GM23338 (cell line): ENCODE data around the gene SETDB2. TPM values are rescaled to one million over a fixed set of nuclear protein-coding genes. Genes with fewer than 3 reads are reported as not detected.

Source experiments
- ATAC-seq: fragments of 200-7000 bp; cut with Tn5 transposase; 3 replicates; pipeline ENCODE4 v1.9.1; 2020
- DNase-seq: peaks from one replicate; pipeline ENCODE4 v3.0.0-alpha.2; 2015; ENCODE audit warnings: low spot score
- H2AFZ ChIP-seq: fragments of 200-600 bp; sonication (generic); 2 replicates; pipeline ENCODE4 v1.8.0; 2016; ENCODE audit warnings: antibody characterized with exemption, mild to moderate bottlenecking, moderate library complexity
- H3F3A ChIP-seq: fragments of 200-600 bp; sonication (generic); replicated peaks from 2 replicates; pipeline ENCODE4 v1.8.0; 2017; ENCODE audit warnings: antibody characterized with exemption, mixed run types, low read depth
- H3K27ac ChIP-seq: fragments of 200-600 bp; sonication (generic); 2 replicates; pipeline ENCODE4 v1.6.1; 2016; ENCODE audit warnings: low read depth
- H3K27me3 ChIP-seq: fragments of 200-600 bp; sonication (generic); 2 replicates; pipeline ENCODE4 v1.8.0; 2016; ENCODE audit warnings: mild to moderate bottlenecking, mixed run types, moderate library complexity; ENCODE audit not compliant: insufficient read depth
- H3K36me3 ChIP-seq: fragments of 200-600 bp; sonication (generic); 2 replicates; pipeline ENCODE4 v1.8.0; 2016; ENCODE audit warnings: mild to moderate bottlenecking; ENCODE audit not compliant: insufficient read depth
- H3K4me1 ChIP-seq: fragments of 200-600 bp; sonication (generic); 2 replicates; pipeline ENCODE4 v1.8.0; 2016; ENCODE audit warnings: mild to moderate bottlenecking, moderate library complexity; ENCODE audit not compliant: insufficient read depth
- H3K4me2 ChIP-seq: fragments of 200-600 bp; sonication (generic); 2 replicates; pipeline ENCODE4 v1.7.1; 2017; ENCODE audit warnings: mixed run types
- H3K4me3 ChIP-seq: fragments of 200-600 bp; sonication (generic); 2 replicates; pipeline ENCODE4 v1.6.1; 2016; ENCODE audit warnings: mixed run types
- H3K79me2 ChIP-seq: fragments of 200-600 bp; sonication (generic); replicated peaks from 2 replicates; pipeline ENCODE4 v1.8.0; 2017; ENCODE audit warnings: mild to moderate bottlenecking; ENCODE audit not compliant: insufficient read depth
- H3K9me2 ChIP-seq: fragments of 200-600 bp; sonication (generic); 2 replicates; pipeline ENCODE4 v1.8.0; 2017; ENCODE audit not compliant: insufficient read depth
- H4K20me1 ChIP-seq: fragments of 200-600 bp; sonication (generic); replicated peaks from 2 replicates; pipeline ENCODE4 v1.8.0; 2017; ENCODE audit warnings: mild to moderate bottlenecking; ENCODE audit not compliant: insufficient read depth
- H3K27ac Mint-ChIP-seq: 2 replicates; pipeline ENCODE4 v1.8.0; 2020; ENCODE audit warnings: inconsistent platforms, mild to moderate bottlenecking, moderate library complexity, mixed read lengths
- H3K27me3 Mint-ChIP-seq: 3 replicates; pipeline ENCODE4 v1.8.0; 2022; ENCODE audit warnings: low read depth, mild to moderate bottlenecking, moderate library complexity, mixed read lengths, inconsistent platforms; ENCODE audit not compliant: insufficient read depth, poor library complexity
- H3K36me3 Mint-ChIP-seq: 3 replicates; pipeline ENCODE4 v1.8.0; 2021; ENCODE audit warnings: low read depth, mild to moderate bottlenecking, inconsistent platforms, moderate library complexity, mixed read lengths
- H3K4me1 Mint-ChIP-seq: 3 replicates; pipeline ENCODE4 v1.8.0; 2020; ENCODE audit warnings: mild to moderate bottlenecking, inconsistent platforms, mixed read lengths
- H3K4me3 Mint-ChIP-seq: 3 replicates; pipeline ENCODE4 v1.8.0; 2021; ENCODE audit warnings: moderate library complexity, mild to moderate bottlenecking, inconsistent platforms, mixed read lengths
- H3K9me3 Mint-ChIP-seq: 3 replicates; pipeline ENCODE4 v1.8.0; 2020; ENCODE audit warnings: moderate library complexity, mild to moderate bottlenecking, inconsistent platforms, mixed read lengths
- CREB1 ChIP-seq: fragments of 250-450 bp; sonication (Bioruptor Pico); IDR thresholded peaks from 2 replicates; pipeline ENCODE4 v1.5.0; 2020; ENCODE audit warnings: low read depth, mild to moderate bottlenecking, moderate library complexity
- CTCF ChIP-seq, 2 experiments: fragments of 200-600 bp in 1 of 2; sonication (generic) in 1 of 2; conservative IDR thresholded peaks; 2 replicates each; pipeline versions ENCODE4 v1.5.1 to v1.6.1; 2016 to 2017; ENCODE audit warnings: antibody characterized with exemption in 2 of 2, low read depth in 2 of 2, mild to moderate bottlenecking in 2 of 2, moderate library complexity in 1 of 2
- ETS1 ChIP-seq: IDR thresholded peaks from 2 replicates; pipeline ENCODE4 v1.6.1; 2016; ENCODE audit warnings: antibody characterized with exemption
- EZH2 ChIP-seq: fragments of 200-600 bp; sonication (generic); IDR thresholded peaks from one replicate; pipeline ENCODE4 v1.8.0; 2017; ENCODE audit warnings: antibody characterized with exemption, mild to moderate bottlenecking, low read depth; ENCODE audit not compliant: unreplicated experiment
- EZH2phosphoT487 ChIP-seq: fragments of 200-600 bp; sonication (generic); IDR thresholded peaks from one replicate; pipeline ENCODE4 v1.8.1; 2018; ENCODE audit warnings: antibody characterized with exemption; ENCODE audit not compliant: unreplicated experiment
- JUNB ChIP-seq: IDR thresholded peaks from one replicate; pipeline ENCODE4 v1.6.1; 2016; ENCODE audit warnings: antibody characterized with exemption; ENCODE audit not compliant: unreplicated experiment
- NANOG ChIP-seq: IDR thresholded peaks from 2 replicates; pipeline ENCODE4 v1.6.1; 2016; ENCODE audit warnings: antibody characterized with exemption, borderline replicate concordance
- POLR2AphosphoS5 ChIP-seq: IDR thresholded peaks from 2 replicates; pipeline ENCODE4 v1.6.1; 2016; ENCODE audit warnings: antibody characterized with exemption, low read depth
- REST ChIP-seq: IDR thresholded peaks from one replicate; pipeline ENCODE4 v1.6.1; 2018; ENCODE audit warnings: antibody characterized with exemption; ENCODE audit not compliant: unreplicated experiment
- STAT1 ChIP-seq: IDR thresholded peaks from one replicate; pipeline ENCODE4 v1.6.1; 2016; ENCODE audit warnings: antibody characterized with exemption; ENCODE audit not compliant: unreplicated experiment
- ZNF114 ChIP-seq: fragments of 250-450 bp; sonication (Bioruptor Pico); IDR thresholded peaks from 2 replicates; pipeline ENCODE4 v1.5.0; 2020; ENCODE audit warnings: mild to moderate bottlenecking, moderate library complexity
- ZNF331 ChIP-seq: fragments of 250-450 bp; sonication (Bioruptor Pico); IDR thresholded peaks from 2 replicates; pipeline ENCODE4 v1.5.0; 2020; ENCODE audit warnings: low read depth, mild to moderate bottlenecking, moderate library complexity
- ZNF462 ChIP-seq: fragments of 250-450 bp; sonication (Bioruptor Pico); IDR thresholded peaks from 2 replicates; pipeline ENCODE4 v1.5.0; 2020; ENCODE audit warnings: mild to moderate bottlenecking, moderate library complexity
- polyA plus RNA-seq: library from polyadenylated mRNA; unstranded; fragments of >200 nt; fragmentation: Nextera tagmentation; extraction: Ambion mirVana; gene quantifications from 2 replicates; pipeline ENCODE4 v1.2.1, GENCODE V29; 2016
- total RNA-seq: library from RNA; depleted of rRNA; stranded (reverse); fragments of >200 nt; shearing (Covaris generic); gene quantifications from 2 replicates; pipeline ENCODE4 v1.2.3, GENCODE V29; 2014

The SETDB2 gene
- total and polyA plus RNA-seq, 2 experiments from 2014 or later, result 4.6 to 5.8 TPM

- TF ChIP-seq POLR2AphosphoS5, result no peak
These were observed 34.1 kb upstream of the SETDB2 start (continued) for GRCh38 chr13:49410006-49410405.

GRCh38 chr13:49410477-49410876 is 33.6 kb upstream of the SETDB2 start:
- Histone ChIP-seq H3K4me3 (no peak overlapping the region), H3K27ac (no peak overlapping the region), H3K9me2 (no peaks in the 10 kb centered on the region), H3K27me3 (peaks cover 76% of the 10 kb centered on the region), H3K79me2 (no peaks in the 10 kb centered on the region), H3K36me3 (no peaks in the 10 kb centered on the region), H2AFZ (no peak overlapping the region), H3K4me1 (peaks cover 30% of the 10 kb centered on the region), H3K4me2 (no peak overlapping the region), H3F3A (no peaks in the 10 kb centered on the region), H4K20me1 (no peaks in the 10 kb centered on the region)
- Mint-ChIP-seq H3K27ac (no peak overlapping the region), H3K4me1 (peaks cover 19% of the 10 kb centered on the region), H3K9me3 (no peaks in the 10 kb centered on the region), H3K27me3 (peaks cover 66% of the 10 kb centered on the region), H3K4me3 (no peak overlapping the region), H3K36me3 (no peaks in the 10 kb centered on the region)
- DNase-seq, result no peak
- no peak for ATAC-seq
- no peak for TF ChIP-seq POLR2AphosphoS5
- no peak for TF ChIP-seq STAT1
- no peak for TF ChIP-seq CREB1 (CRISPR knock-in tag)
- TF ChIP-seq EZH2, result no peak
- no peak for TF ChIP-seq ETS1
- no peak for TF ChIP-seq ZNF114
- TF ChIP-seq EZH2phosphoT487, result no peak
- TF ChIP-seq ZNF331 (CRISPR knock-in tag), result no peak
- TF ChIP-seq NANOG, result no peak
- TF ChIP-seq REST, result no peak
- TF ChIP-seq ZNF462, result no peak
- no peak for TF ChIP-seq JUNB
- no peak for TF ChIP-seq CTCF (conservative IDR thresholded peaks at IDR 0.05; ENCODE audit: low read depth in 2 of 2)
